Mesenchymal stem cell (in vitro differentiated cells and primary cell): ENCODE data around the gene DPM3.

Experiments
- DNase-seq: peaks from one replicate; pipeline ENCODE4 v3.0.0-alpha.2; 2013
- H2AFZ ChIP-seq: one replicate; pipeline ENCODE4 v1.6.1; 2013; ENCODE audit warnings: low read depth, mild to moderate bottlenecking, control low read depth, inconsistent platforms, low read length, moderate library complexity
- H2AK5ac ChIP-seq: 2 replicates; pipeline ENCODE4 v1.6.1; 2013; ENCODE audit warnings: low read length, moderate library complexity, mild to moderate bottlenecking, inconsistent platforms; ENCODE audit not compliant: severe bottlenecking
- H2BK120ac ChIP-seq: one replicate; pipeline ENCODE4 v1.6.1; 2013; ENCODE audit warnings: low read depth, mild to moderate bottlenecking, inconsistent platforms, low read length, moderate library complexity
- H2BK12ac ChIP-seq, 2 experiments: one replicate each; pipeline ENCODE4 v1.6.1; 2013; ENCODE audit warnings: inconsistent platforms in 2 of 2, low read length in 2 of 2, mild to moderate bottlenecking in 2 of 2, moderate library complexity in 2 of 2, control low read depth in 1 of 2
- H2BK15ac ChIP-seq: one replicate; pipeline ENCODE4 v1.6.1; 2013; ENCODE audit warnings: mild to moderate bottlenecking, low read depth, inconsistent platforms; ENCODE audit not compliant: poor library complexity, severe bottlenecking
- H2BK5ac ChIP-seq: 2 replicates; pipeline ENCODE4 v1.6.1; 2013; ENCODE audit warnings: low read depth, mild to moderate bottlenecking, low read length, control low read depth, inconsistent platforms; ENCODE audit not compliant: poor library complexity, severe bottlenecking
- H3K14ac ChIP-seq, 2 experiments: one replicate each; pipeline ENCODE4 v1.6.1; 2013; ENCODE audit warnings: inconsistent platforms in 2 of 2, low read length in 2 of 2, control low read depth in 1 of 2, mild to moderate bottlenecking in 1 of 2, moderate library complexity in 1 of 2
- H3K18ac ChIP-seq, 2 experiments: one replicate each; pipeline ENCODE4 v1.6.1; 2013; ENCODE audit warnings: inconsistent platforms in 2 of 2, low read length in 2 of 2, control low read depth in 1 of 2, low read depth in 1 of 2, mild to moderate bottlenecking in 1 of 2
- H3K23ac ChIP-seq, 2 experiments: one replicate each; pipeline ENCODE4 v1.6.1; 2013; ENCODE audit warnings: inconsistent platforms in 2 of 2, low read length in 2 of 2, mild to moderate bottlenecking in 2 of 2, moderate library complexity in 2 of 2, control low read depth in 1 of 2
- H3K27ac ChIP-seq: 2 replicates; pipeline ENCODE4 v1.5.1; 2013; ENCODE audit warnings: mild to moderate bottlenecking, moderate library complexity, low read length, control low read depth, inconsistent platforms; ENCODE audit not compliant: poor library complexity, severe bottlenecking
- H3K27me3 ChIP-seq, 2 experiments: 2 replicates each; pipeline versions ENCODE4 v1.6.1 to v1.7.0; 2013; ENCODE audit warnings: low read length in 2 of 2, mild to moderate bottlenecking in 2 of 2, moderate library complexity in 2 of 2, control low read depth in 1 of 2, inconsistent platforms in 1 of 2; ENCODE audit not compliant: control insufficient read depth in 1 of 2, insufficient read depth in 1 of 2
- H3K36me3 ChIP-seq, 2 experiments: 2 replicates each; pipeline versions ENCODE4 v1.6.1 to v1.7.0; 2013; ENCODE audit warnings: low read length in 2 of 2, control low read depth in 1 of 2, inconsistent platforms in 1 of 2, low read depth in 1 of 2, mild to moderate bottlenecking in 1 of 2; ENCODE audit not compliant: insufficient read depth in 2 of 2, control insufficient read depth in 1 of 2
- H3K4ac ChIP-seq, 2 experiments: one replicate each; pipeline ENCODE4 v1.6.1; 2013; ENCODE audit warnings: inconsistent platforms in 2 of 2, low read length in 2 of 2, mild to moderate bottlenecking in 2 of 2, moderate library complexity in 2 of 2, control low read depth in 1 of 2, low read depth in 1 of 2
- H3K4me1 ChIP-seq: 2 replicates; pipeline ENCODE4 v1.6.1; 2013; ENCODE audit warnings: low read depth, low read length, control low read depth; ENCODE audit not compliant: control insufficient read depth, insufficient read depth
- H3K4me2 ChIP-seq: 2 replicates; pipeline ENCODE4 v1.6.1; 2013; ENCODE audit warnings: low read length, mild to moderate bottlenecking, inconsistent platforms; ENCODE audit not compliant: poor library complexity, severe bottlenecking
- H3K4me3 ChIP-seq, 2 experiments: 2 replicates each; pipeline versions ENCODE4 v1.5.1 to v1.7.0; 2013; ENCODE audit warnings: low read length in 2 of 2, mild to moderate bottlenecking in 2 of 2, control low read depth in 1 of 2, low read depth in 1 of 2; ENCODE audit not compliant: insufficient read depth in 1 of 2
- H3K79me1 ChIP-seq: replicated peaks from 2 replicates; pipeline ENCODE4 v1.6.1; 2013; ENCODE audit warnings: mild to moderate bottlenecking, control low read depth, low read length, inconsistent platforms; ENCODE audit not compliant: poor library complexity, severe bottlenecking
- H3K9ac ChIP-seq: 2 replicates; pipeline ENCODE4 v1.7.0; 2013; ENCODE audit warnings: mild to moderate bottlenecking, low read length, moderate library complexity
- H3K9me3 ChIP-seq: 2 replicates; pipeline ENCODE4 v1.7.0; 2013; ENCODE audit warnings: mild to moderate bottlenecking, low read length; ENCODE audit not compliant: control insufficient read depth
- H4K8ac ChIP-seq: one replicate; pipeline ENCODE4 v1.6.1; 2013; ENCODE audit warnings: inconsistent platforms, mild to moderate bottlenecking, low read length, moderate library complexity
- H4K91ac ChIP-seq: one replicate; pipeline ENCODE4 v1.6.1; 2013; ENCODE audit warnings: mild to moderate bottlenecking, low read length, inconsistent platforms
- WGBS: methylation state at CpG from one replicate; pipeline ENCODE4 v1.1.7; 2013; ENCODE audit warnings: mixed read lengths; 5-methylcytosine and 5-hydroxymethylcytosine counted together

DPM3 gene

GRCh38 chr1:155126556-155127104, 13.7 kb downstream of the DPM3 start:
- peak overlapping the region in 1 of 2 experiments; percentile 50 for H3K4ac ChIP-seq
- no peak overlapping the region for H3K9ac ChIP-seq
- H2AFZ ChIP-seq: peak overlapping the region; percentile 36
- H3K4me3 ChIP-seq: peak overlapping the region; percentile 23 to 69
- peak overlapping the region; percentile 94 for H3K4me2 ChIP-seq
- H3K36me3 ChIP-seq: peaks cover 0 to 4% of the 10 kb centered on the region in 2 experiments
- H4K8ac ChIP-seq: peak overlapping the region; percentile 7
- H3K14ac ChIP-seq: no peak overlapping the region
- WGBS: under 1% methylated on average over 32 of the region's 32 CpGs
- DNase-seq: peak; percentile 74
- H3K27me3 ChIP-seq: peaks cover 52 to 82% of the 10 kb centered on the region in 2 experiments
- no peaks in the 10 kb centered on the region for H3K79me1 ChIP-seq
- H4K91ac ChIP-seq: peak overlapping the region; percentile 7
- peak overlapping the region in 1 of 2 experiments; percentile 62 for H3K23ac ChIP-seq
- no peak overlapping the region for H2BK5ac ChIP-seq
- peak overlapping the region in 1 of 2 experiments; percentile 0 for H3K18ac ChIP-seq
- H3K4me1 ChIP-seq: peaks cover 51% of the 10 kb centered on the region
- no peak overlapping the region for H2BK120ac ChIP-seq
- H2BK12ac ChIP-seq: peak overlapping the region in 1 of 2 experiments; percentile 57
- no peak overlapping the region for H2BK15ac ChIP-seq
- no peaks in the 10 kb centered on the region for H3K9me3 ChIP-seq
- H2AK5ac ChIP-seq: no peak overlapping the region
- no peak overlapping the region for H3K27ac ChIP-seq

- no peak overlapping the region for H3K23ac ChIP-seq
- H3K27me3 ChIP-seq: peaks cover 56 to 84% of the 10 kb centered on the region in 2 experiments
- no peak overlapping the region for H2BK15ac ChIP-seq
- H2AFZ ChIP-seq: peak overlapping the region; percentile 36
- no peak overlapping the region for H2AK5ac ChIP-seq
- peak overlapping the region; percentile 23 to 53 for H3K4me3 ChIP-seq
- H3K9ac ChIP-seq: no peak overlapping the region
- no peak overlapping the region for H3K4ac ChIP-seq
- H4K91ac ChIP-seq: peak overlapping the region; percentile 7
- DNase-seq: peak; percentile 52
- H3K14ac ChIP-seq: no peak overlapping the region
- no peak overlapping the region for H3K18ac ChIP-seq
- no peak overlapping the region for H4K8ac ChIP-seq
- WGBS: 13% methylated on average over 42 of the region's 53 CpGs
- no peak overlapping the region for H3K27ac ChIP-seq
- no peaks in the 10 kb centered on the region for H3K9me3 ChIP-seq
- H3K36me3 ChIP-seq: no peaks in the 10 kb centered on the region
- H3K79me1 ChIP-seq: no peaks in the 10 kb centered on the region
- peak overlapping the region in 1 of 2 experiments; percentile 57 for H2BK12ac ChIP-seq
- H3K4me1 ChIP-seq: peaks cover 51% of the 10 kb centered on the region
- H2BK5ac ChIP-seq: peak overlapping the region; percentile 48
- H2BK120ac ChIP-seq: no peak overlapping the region
- peak overlapping the region; percentile 94 for H3K4me2 ChIP-seq
These were observed 14.3 kb downstream of the DPM3 start for GRCh38 chr1:155125946-155126555.

GRCh38 chr1:155125511-155125945, 14.8 kb downstream of the DPM3 start:
- peaks cover 51% of the 10 kb centered on the region for H3K4me1 ChIP-seq

More at GRCh38 chr1:155125511-155125945, 14.8 kb downstream of the DPM3 start:
- WGBS: 60% methylated on average over 10 of the region's 11 CpGs
- no peak overlapping the region for H3K4me2 ChIP-seq
- peaks cover 61 to 83% of the 10 kb centered on the region in 2 experiments for H3K27me3 ChIP-seq
- no peak overlapping the region for H3K4ac ChIP-seq
- no peaks in the 10 kb centered on the region for H3K79me1 ChIP-seq
- H3K14ac ChIP-seq: no peak overlapping the region
- no peak overlapping the region for H2BK5ac ChIP-seq
- H4K8ac ChIP-seq: no peak overlapping the region
- H2BK12ac ChIP-seq: no peak overlapping the region
- H3K23ac ChIP-seq: no peak overlapping the region
- H4K91ac ChIP-seq: no peak overlapping the region
- no peak overlapping the region for H2AK5ac ChIP-seq
- H2BK120ac ChIP-seq: no peak overlapping the region
- no peak overlapping the region for H3K18ac ChIP-seq
- no peak overlapping the region for H3K27ac ChIP-seq
- no peak for DNase-seq
- H3K36me3 ChIP-seq: no peaks in the 10 kb centered on the region
- H3K4me3 ChIP-seq: no peak overlapping the region
- no peak overlapping the region for H2AFZ ChIP-seq
- H3K9me3 ChIP-seq: no peaks in the 10 kb centered on the region
- no peak overlapping the region for H3K9ac ChIP-seq
- no peak overlapping the region for H2BK15ac ChIP-seq
